ENCODE data around the gene TMEM94.

TMEM94 gene

GRCh38 chr17:75491680-75492079 is 35.2 kb downstream of the TMEM94 start:
- intact Hi-C loops (cut with DNase I) = no loop called here
- DNase-seq = no peak

GRCh38 chr17:75492555-75493168 is 36.2 kb downstream of the TMEM94 start:
- DNase-seq = no peak
- intact Hi-C loops (cut with DNase I) = no loop called here

GRCh38 chr17:75493476-75494129 is 37.2 kb downstream of the TMEM94 start:
- DNase-seq = peak in 1 of 10 donors; percentile 64
- intact Hi-C loops (cut with DNase I) = no loop called here

- no peak for DNase-seq
- intact Hi-C loops (cut with DNase I) = no loop called here
These were observed 38.0 kb downstream of the TMEM94 start for GRCh38 chr17:75494326-75494877.

- intact Hi-C loops (cut with DNase I) = no loop called here
- DNase-seq = peak in 1 of 10 donors; percentile 52
These were observed 39.6 kb downstream of the TMEM94 start for GRCh38 chr17:75496005-75496404.

GRCh38 chr17:75498039-75498725 is 41.7 kb downstream of the TMEM94 start:
- peak in 1 of 10 donors; percentile 39 for DNase-seq
- intact Hi-C loops (cut with DNase I) = no loop called here

GRCh38 chr17:75498726-75499213 is 42.3 kb downstream of the TMEM94 start:
- DNase-seq = peak in 1 of 10 donors; percentile 66
- intact Hi-C loops (cut with DNase I) = no loop called here

GRCh38 chr17:75499313-75500022 is 43.0 kb downstream of the TMEM94 start:
- DNase-seq = peak in 1 of 10 donors; percentile 61

GRCh38 chr17:75500419-75501216 is 44.2 kb downstream of the TMEM94 start:
- no peak for DNase-seq

More at GRCh38 chr17:75499313-75500022, 43.0 kb downstream of the TMEM94 start:
- intact Hi-C loops (cut with DNase I) = no loop called here

GRCh38 chr17:75501378-75502071 is 45.1 kb downstream of the TMEM94 start:
- intact Hi-C loops (cut with DNase I) = no loop called here
- peak; percentile 65 to 97 (median 80) for DNase-seq

More at GRCh38 chr17:75500419-75501216, 44.2 kb downstream of the TMEM94 start:
- intact Hi-C loops (cut with DNase I) = no loop called here

- DNase-seq = no peak
- intact Hi-C loops (cut with DNase I) = no loop called here
These were observed 45.8 kb downstream of the TMEM94 start for GRCh38 chr17:75502072-75502720.

GRCh38 chr17:75502721-75503329 is 46.4 kb downstream of the TMEM94 start:
- no peak for DNase-seq
- intact Hi-C loops (cut with DNase I) = no loop called here

- no peak for DNase-seq
- intact Hi-C loops (cut with DNase I) = no loop called here
These were observed 47.0 kb downstream of the TMEM94 start for GRCh38 chr17:75503337-75503950.

GRCh38 chr17:75503976-75504346 is 47.5 kb downstream of the TMEM94 start:
- intact Hi-C loops (cut with DNase I) = no loop called here

GRCh38 chr17:75504347-75505151 is 48.1 kb downstream of the TMEM94 start:
- peak in 1 of 10 donors; percentile 82 for DNase-seq
- intact Hi-C loops (cut with DNase I) = no loop called here

More at GRCh38 chr17:75503976-75504346, 47.5 kb downstream of the TMEM94 start:
- DNase-seq = no peak

- no peak for DNase-seq
- intact Hi-C loops (cut with DNase I) = no loop called here
These were observed 48.6 kb downstream of the TMEM94 start for GRCh38 chr17:75505152-75505409.

GRCh38 chr17:75505640-75506039 is 49.2 kb downstream of the TMEM94 start:
- intact Hi-C loops (cut with DNase I) = no loop called here
- no peak for DNase-seq

Data from posterior cingulate gyrus (tissue), 11 donors.